Measurements from ENCODE around the gene WDHD1. TPM values are rescaled to one million over a fixed set of nuclear protein-coding genes. Genes with fewer than 3 reads are reported as not detected.

Gene WDHD1
- total and polyA plus RNA-seq, 8 donors, result 0.29 to 15.6 (median 1.2) TPM; not detected in 1

- H3K9me3 ChIP-seq, result no peaks in the 10 kb centered on the region
- no peaks in the 10 kb centered on the region for H3K27me3 ChIP-seq
- H3K4me1 ChIP-seq, result peaks cover 27 to 67% (median 37%) of the 10 kb centered on the region in 4 donors
- peaks cover 9 to 38% (median 20%) of the 10 kb centered on the region in 4 donors for H3K36me3 ChIP-seq
- TF ChIP-seq POLR2A (IDR thresholded peaks at IDR 0.05), result no peak
- WGBS, 5 donors, result 93 to 97% (median 94%) methylated on average over 5 of the region's 5 CpGs
- intact Hi-C loops (cut with DNase I; ENCODE audit: low total_unique reads), result no loop called here
- DNase-seq, result no peak
- no peak overlapping the region for H3K27ac ChIP-seq
- no peak overlapping the region for H3K4me3 ChIP-seq
Measured at GRCh38 chr14:55057919-55058318, 31.0 kb upstream of the WDHD1 start.

- no peaks in the 10 kb centered on the region for H3K9me3 ChIP-seq
Measured at GRCh38 chr14:55054098-55054497, 27.2 kb upstream of the WDHD1 start.

GRCh38 chr14:55053500-55053899 is 26.6 kb upstream of the WDHD1 start:
- peak overlapping the region in 2 of 4 donors; percentile 55 to 67 for H3K4me3 ChIP-seq
- peaks cover under 1 to 22% (median 9%) of the 10 kb centered on the region in 4 donors for H3K36me3 ChIP-seq
- DNase-seq, result no peak
- intact Hi-C loops (cut with DNase I; ENCODE audit: low total_unique reads), result no loop called here
- peaks cover 36 to 65% (median 43%) of the 10 kb centered on the region in 4 donors for H3K4me1 ChIP-seq
- 61 to 81% (median 70%) methylated on average over 7 of the region's 7 CpGs for WGBS, 5 donors
- H3K27me3 ChIP-seq, result no peaks in the 10 kb centered on the region
- H3K9me3 ChIP-seq, result no peaks in the 10 kb centered on the region
- peak overlapping the region in 3 of 5 donors; percentile 99 to 100 (median 100) for H3K27ac ChIP-seq
- TF ChIP-seq POLR2AphosphoS5 (IDR thresholded peaks at IDR 0.05) (no peak), POLR2A (IDR thresholded peaks at IDR 0.05) (no peak), EP300 (IDR thresholded peaks at IDR 0.05) (no peak)
- TF ChIP-seq, protein P1, sequence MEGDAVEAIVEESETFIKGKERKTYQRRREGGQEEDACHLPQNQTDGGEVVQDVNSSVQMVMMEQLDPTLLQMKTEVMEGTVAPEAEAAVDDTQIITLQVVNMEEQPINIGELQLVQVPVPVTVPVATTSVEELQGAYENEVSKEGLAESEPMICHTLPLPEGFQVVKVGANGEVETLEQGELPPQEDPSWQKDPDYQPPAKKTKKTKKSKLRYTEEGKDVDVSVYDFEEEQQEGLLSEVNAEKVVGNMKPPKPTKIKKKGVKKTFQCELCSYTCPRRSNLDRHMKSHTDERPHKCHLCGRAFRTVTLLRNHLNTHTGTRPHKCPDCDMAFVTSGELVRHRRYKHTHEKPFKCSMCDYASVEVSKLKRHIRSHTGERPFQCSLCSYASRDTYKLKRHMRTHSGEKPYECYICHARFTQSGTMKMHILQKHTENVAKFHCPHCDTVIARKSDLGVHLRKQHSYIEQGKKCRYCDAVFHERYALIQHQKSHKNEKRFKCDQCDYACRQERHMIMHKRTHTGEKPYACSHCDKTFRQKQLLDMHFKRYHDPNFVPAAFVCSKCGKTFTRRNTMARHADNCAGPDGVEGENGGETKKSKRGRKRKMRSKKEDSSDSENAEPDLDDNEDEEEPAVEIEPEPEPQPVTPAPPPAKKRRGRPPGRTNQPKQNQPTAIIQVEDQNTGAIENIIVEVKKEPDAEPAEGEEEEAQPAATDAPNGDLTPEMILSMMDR (IDR thresholded peaks at IDR 0.05), result no peak

More at GRCh38 chr14:55054098-55054497, 27.2 kb upstream of the WDHD1 start:
- no peak overlapping the region for H3K4me3 ChIP-seq
- no peaks in the 10 kb centered on the region for H3K27me3 ChIP-seq
- peaks cover 2 to 22% (median 10%) of the 10 kb centered on the region in 4 donors for H3K36me3 ChIP-seq
- 96 to 98% (median 97%) methylated on average over 13 of the region's 13 CpGs for WGBS, 5 donors
- no peak overlapping the region for H3K27ac ChIP-seq
- DNase-seq, result no peak
- H3K4me1 ChIP-seq, result peaks cover 36 to 66% (median 43%) of the 10 kb centered on the region in 4 donors
- intact Hi-C loops (cut with DNase I; ENCODE audit: low total_unique reads), result no loop called here
- no peak for TF ChIP-seq POLR2AphosphoS5 (IDR thresholded peaks at IDR 0.05)
- TF ChIP-seq EP300 (IDR thresholded peaks at IDR 0.05), result no peak
- TF ChIP-seq, protein P1 (IDR thresholded peaks at IDR 0.05), result no peak
- TF ChIP-seq POLR2A (IDR thresholded peaks at IDR 0.05), result no peak

DNA sequence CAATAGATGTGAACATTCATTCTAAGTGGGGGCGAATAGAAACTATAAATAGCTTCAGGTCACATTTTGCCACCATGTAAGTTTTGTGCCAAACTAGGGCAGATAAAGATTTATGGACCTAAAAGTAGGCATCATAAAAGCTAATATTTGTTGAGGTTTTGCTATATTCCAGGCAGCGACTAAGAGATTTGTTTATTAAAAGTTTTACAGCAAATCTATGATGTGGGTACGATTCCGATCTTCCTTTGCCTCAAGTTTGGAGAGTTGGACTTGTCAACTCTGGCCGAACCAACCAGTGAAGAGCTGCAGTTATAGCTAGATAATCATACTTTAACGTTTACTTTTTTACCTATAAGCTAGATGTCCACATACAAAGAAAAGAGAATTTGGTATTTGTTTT is 26.1 kb upstream of the WDHD1 start:
- H3K27ac ChIP-seq, result peak overlapping the region in 4 of 5 donors; percentile 98 to 100 (median 100)
- peaks cover 36 to 61% (median 43%) of the 10 kb centered on the region in 4 donors for H3K4me1 ChIP-seq
- TF ChIP-seq, protein P1 (IDR thresholded peaks at IDR 0.05), result no peak
- TF ChIP-seq POLR2A (IDR thresholded peaks at IDR 0.05), result no peak
- TF ChIP-seq POLR2AphosphoS5 (IDR thresholded peaks at IDR 0.05), result no peak
- TF ChIP-seq EP300 (IDR thresholded peaks at IDR 0.05), result no peak
- DNase-seq, result peak in 1 of 2 donors; percentile 12
- no peaks in the 10 kb centered on the region for H3K9me3 ChIP-seq
- peak overlapping the region; percentile 55 to 96 (median 79) for H3K4me3 ChIP-seq
- H3K27me3 ChIP-seq, result no peaks in the 10 kb centered on the region
- peaks cover 0 to 17% (median 6%) of the 10 kb centered on the region in 4 donors for H3K36me3 ChIP-seq
- intact Hi-C loops (cut with DNase I; ENCODE audit: low total_unique reads), result no loop called here
- 19 to 54% (median 37%) methylated on average over 6 of the region's 6 CpGs for WGBS, 5 donors

- Histone ChIP-seq H3K9me3 (no peaks in the 10 kb centered on the region), H3K27me3 (no peaks in the 10 kb centered on the region), H3K4me1 (peaks cover 36 to 54% (median 43%) of the 10 kb centered on the region in 4 donors), H3K4me3 (peak overlapping the region; percentile 55 to 96 (median 79)), H3K36me3 (peaks cover 0 to 11% (median under 1%) of the 10 kb centered on the region in 4 donors), H3K27ac (peak overlapping the region; percentile 98 to 100 (median 100))
- TF ChIP-seq, protein P1 (IDR thresholded peaks at IDR 0.05), result no peak
- 2 to 6% (median 3%) methylated on average over 14 of the region's 14 CpGs for WGBS, 5 donors
- DNase-seq, result peak in 1 of 2 donors; percentile 55
- intact Hi-C loops (cut with DNase I; ENCODE audit: low total_unique reads), result no loop called here
Measured at GRCh38 chr14:55052269-55052930, 25.5 kb upstream of the WDHD1 start.
